ENCODE results near the gene RPL32.

Gene RPL32

GRCh38 chr3:12832350-12833221, 8.8 kb downstream of the RPL32 start:
- DNase-seq = no peak

GRCh38 chr3:12831301-12831866, 10.0 kb downstream of the RPL32 start:
- DNase-seq = no peak

GRCh38 chr3:12830785-12831156, 10.6 kb downstream of the RPL32 start:
- DNase-seq = no peak

- no peak for DNase-seq
Measured at GRCh38 chr3:12829886-12830784, 11.2 kb downstream of the RPL32 start.

GRCh38 chr3:12829404-12829803, 12.0 kb downstream of the RPL32 start:
- no peak for DNase-seq

GRCh38 chr3:12828751-12829150, 12.6 kb downstream of the RPL32 start:
- no peak for DNase-seq

GRCh38 chr3:12825156-12825555, 16.2 kb downstream of the RPL32 start:
- DNase-seq = no peak

- DNase-seq = no peak
Measured at GRCh38 chr3:12824299-12824698, 17.1 kb downstream of the RPL32 start.

GRCh38 chr3:12822725-12823373, 18.5 kb downstream of the RPL32 start:
- DNase-seq = no peak

- DNase-seq = no peak
Measured at GRCh38 chr3:12818773-12819172, 22.6 kb downstream of the RPL32 start.

- DNase-seq = no peak
Measured at GRCh38 chr3:12818273-12818672, 23.1 kb downstream of the RPL32 start.

- no peak for DNase-seq
Measured at GRCh38 chr3:12817343-12817710, 24.0 kb downstream of the RPL32 start.

- DNase-seq = no peak
Measured at GRCh38 chr3:12816521-12817342, 24.6 kb downstream of the RPL32 start.

GRCh38 chr3:12815719-12816118, 25.6 kb downstream of the RPL32 start:
- no peak for DNase-seq

- DNase-seq = no peak
Measured at GRCh38 chr3:12815078-12815477, 26.3 kb downstream of the RPL32 start.

- DNase-seq = no peak
Measured at GRCh38 chr3:12813967-12814366, 27.4 kb downstream of the RPL32 start.

- DNase-seq = no peak
Measured at GRCh38 chr3:12812812-12813211, 28.6 kb downstream of the RPL32 start.

GRCh38 chr3:12810961-12811360, 30.4 kb downstream of the RPL32 start:
- DNase-seq = no peak

- DNase-seq = peak; percentile 84 to 88 (median 87)
Measured at GRCh38 chr3:12810013-12810780, 31.2 kb downstream of the RPL32 start.

GRCh38 chr3:12809435-12809834, 31.9 kb downstream of the RPL32 start:
- DNase-seq = no peak

GRCh38 chr3:12809001-12809400, 32.4 kb downstream of the RPL32 start:
- no peak for DNase-seq

Data from activated CD4-positive, CD25-positive, alpha-beta regulatory T cell (primary cell).